Panc1 (cell line): ENCODE measurements around the gene C5AR1.

Experiments
- POLR2AphosphoS5 ChIP-seq: IDR thresholded peaks from 2 replicates; pipeline ENCODE4 v1.6.1; 2012; ENCODE audit warnings: mild to moderate bottlenecking, low read depth, low read length, moderate library complexity
- SIN3A ChIP-seq: IDR thresholded peaks from 2 replicates; pipeline ENCODE4 v1.6.1; 2012; ENCODE audit warnings: low read depth, mild to moderate bottlenecking, low read length, moderate library complexity, borderline replicate concordance; ENCODE audit not compliant: insufficient read depth
- TF ChIP-seq, protein P1 (sequence below), 2 experiments: IDR thresholded peaks; 2 replicates each; pipeline ENCODE4 v1.6.1; 2011 to 2012; ENCODE audit warnings: low read depth in 2 of 2, control low read depth in 1 of 2, low read length in 1 of 2, mild to moderate bottlenecking in 1 of 2, moderate library complexity in 1 of 2; ENCODE audit not compliant: insufficient read depth in 1 of 2
- TF ChIP-seq, protein P2 (sequence below): fragments of 450-650 bp; IDR thresholded peaks from 2 replicates; pipeline ENCODE4 v1.5.1; 2017; ENCODE audit warnings: mild to moderate bottlenecking

DNA sequence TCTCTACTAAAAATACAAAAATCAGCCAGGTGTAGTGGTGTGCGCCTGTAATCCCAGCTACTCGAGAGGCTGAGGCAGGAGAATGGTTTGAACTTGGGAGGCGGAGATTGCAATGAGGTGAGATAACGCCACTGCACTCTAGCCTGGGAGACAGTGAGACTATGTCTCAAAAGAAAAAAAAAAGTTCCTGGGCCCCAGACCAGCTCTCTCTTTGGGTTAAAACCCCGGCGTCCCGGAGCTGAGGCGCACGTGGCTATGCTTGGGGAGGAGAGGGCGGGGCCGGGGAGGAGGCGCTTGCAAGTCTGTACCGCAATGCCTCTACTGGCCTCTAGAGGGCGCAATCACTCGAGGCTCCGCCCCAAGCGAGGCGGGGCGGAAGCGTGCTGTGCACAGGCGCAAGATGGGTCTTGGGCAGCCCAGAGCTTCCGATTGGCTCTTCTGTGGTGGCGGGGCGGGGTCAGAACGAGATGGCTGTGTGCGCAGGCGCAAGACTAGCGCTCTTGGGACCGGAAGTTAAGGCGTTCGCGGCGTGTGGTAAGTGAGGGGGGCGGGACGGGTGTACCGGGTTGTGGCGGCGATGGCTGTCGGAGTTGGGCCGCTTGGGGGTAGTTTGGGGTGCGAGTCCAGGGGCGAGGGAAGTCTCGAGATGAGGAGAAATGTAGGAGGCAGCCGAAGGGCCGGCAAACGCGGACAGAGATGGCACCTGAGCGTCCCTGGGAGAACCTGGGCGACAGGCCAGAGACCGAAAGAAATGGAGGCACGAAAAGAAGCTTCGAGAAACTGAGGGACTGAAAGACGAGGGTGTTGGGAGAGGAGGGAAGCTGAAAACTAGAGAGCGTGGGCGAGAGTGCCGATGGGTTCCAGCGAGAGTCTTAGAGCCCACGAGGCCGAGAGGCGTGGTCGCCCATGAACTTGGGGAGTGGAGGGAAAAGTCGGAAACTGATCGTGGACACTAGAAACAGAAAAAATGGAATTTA, 39.4 kb downstream of the C5AR1 start, which contains the start of gene DHX34:
- TF ChIP-seq SIN3A (peak; percentile 86; the same call in 1 of the 2 replicates), POLR2AphosphoS5 (peak; percentile 87)
- TF ChIP-seq, protein P1, sequence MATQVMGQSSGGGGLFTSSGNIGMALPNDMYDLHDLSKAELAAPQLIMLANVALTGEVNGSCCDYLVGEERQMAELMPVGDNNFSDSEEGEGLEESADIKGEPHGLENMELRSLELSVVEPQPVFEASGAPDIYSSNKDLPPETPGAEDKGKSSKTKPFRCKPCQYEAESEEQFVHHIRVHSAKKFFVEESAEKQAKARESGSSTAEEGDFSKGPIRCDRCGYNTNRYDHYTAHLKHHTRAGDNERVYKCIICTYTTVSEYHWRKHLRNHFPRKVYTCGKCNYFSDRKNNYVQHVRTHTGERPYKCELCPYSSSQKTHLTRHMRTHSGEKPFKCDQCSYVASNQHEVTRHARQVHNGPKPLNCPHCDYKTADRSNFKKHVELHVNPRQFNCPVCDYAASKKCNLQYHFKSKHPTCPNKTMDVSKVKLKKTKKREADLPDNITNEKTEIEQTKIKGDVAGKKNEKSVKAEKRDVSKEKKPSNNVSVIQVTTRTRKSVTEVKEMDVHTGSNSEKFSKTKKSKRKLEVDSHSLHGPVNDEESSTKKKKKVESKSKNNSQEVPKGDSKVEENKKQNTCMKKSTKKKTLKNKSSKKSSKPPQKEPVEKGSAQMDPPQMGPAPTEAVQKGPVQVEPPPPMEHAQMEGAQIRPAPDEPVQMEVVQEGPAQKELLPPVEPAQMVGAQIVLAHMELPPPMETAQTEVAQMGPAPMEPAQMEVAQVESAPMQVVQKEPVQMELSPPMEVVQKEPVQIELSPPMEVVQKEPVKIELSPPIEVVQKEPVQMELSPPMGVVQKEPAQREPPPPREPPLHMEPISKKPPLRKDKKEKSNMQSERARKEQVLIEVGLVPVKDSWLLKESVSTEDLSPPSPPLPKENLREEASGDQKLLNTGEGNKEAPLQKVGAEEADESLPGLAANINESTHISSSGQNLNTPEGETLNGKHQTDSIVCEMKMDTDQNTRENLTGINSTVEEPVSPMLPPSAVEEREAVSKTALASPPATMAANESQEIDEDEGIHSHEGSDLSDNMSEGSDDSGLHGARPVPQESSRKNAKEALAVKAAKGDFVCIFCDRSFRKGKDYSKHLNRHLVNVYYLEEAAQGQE (IDR thresholded peaks at IDR 0.05; ENCODE audit: insufficient read depth in 1 of 2, low read depth in 2 of 2, low read length in 1 of 2) = no peak
- TF ChIP-seq, protein P2, sequence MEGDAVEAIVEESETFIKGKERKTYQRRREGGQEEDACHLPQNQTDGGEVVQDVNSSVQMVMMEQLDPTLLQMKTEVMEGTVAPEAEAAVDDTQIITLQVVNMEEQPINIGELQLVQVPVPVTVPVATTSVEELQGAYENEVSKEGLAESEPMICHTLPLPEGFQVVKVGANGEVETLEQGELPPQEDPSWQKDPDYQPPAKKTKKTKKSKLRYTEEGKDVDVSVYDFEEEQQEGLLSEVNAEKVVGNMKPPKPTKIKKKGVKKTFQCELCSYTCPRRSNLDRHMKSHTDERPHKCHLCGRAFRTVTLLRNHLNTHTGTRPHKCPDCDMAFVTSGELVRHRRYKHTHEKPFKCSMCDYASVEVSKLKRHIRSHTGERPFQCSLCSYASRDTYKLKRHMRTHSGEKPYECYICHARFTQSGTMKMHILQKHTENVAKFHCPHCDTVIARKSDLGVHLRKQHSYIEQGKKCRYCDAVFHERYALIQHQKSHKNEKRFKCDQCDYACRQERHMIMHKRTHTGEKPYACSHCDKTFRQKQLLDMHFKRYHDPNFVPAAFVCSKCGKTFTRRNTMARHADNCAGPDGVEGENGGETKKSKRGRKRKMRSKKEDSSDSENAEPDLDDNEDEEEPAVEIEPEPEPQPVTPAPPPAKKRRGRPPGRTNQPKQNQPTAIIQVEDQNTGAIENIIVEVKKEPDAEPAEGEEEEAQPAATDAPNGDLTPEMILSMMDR = peak; percentile 96
